Hepatocyte (in vitro differentiated cells): ENCODE results near the gene MARF1. TPM values are rescaled to one million over a fixed set of nuclear protein-coding genes. Genes with fewer than 3 reads are reported as not detected.
"Not testable (repeated sequence)": the region's sequence is repeated elsewhere in the genome, so short reads cannot be mapped to it uniquely, and the experiment has no call there.

ENCODE experiments used
- DNase-seq: peaks from one replicate; pipeline ENCODE4 v3.0.0-alpha.2; 2016; ENCODE audit warnings: low spot score
- H2AFZ ChIP-seq: fragments of 200-600 bp; sonication (generic); 2 replicates; pipeline ENCODE4 v1.6.0; 2016; ENCODE audit warnings: antibody characterized with exemption, mild to moderate bottlenecking
- H3K27ac ChIP-seq: fragments of 200-600 bp; sonication (generic); 2 replicates; pipeline ENCODE4 v1.5.1; 2016; ENCODE audit warnings: mild to moderate bottlenecking
- H3K27me3 ChIP-seq: fragments of 200-600 bp; sonication (generic); 2 replicates; pipeline ENCODE4 v1.6.1; 2016
- H3K36me3 ChIP-seq: fragments of 200-600 bp; sonication (generic); replicated peaks from 2 replicates; pipeline ENCODE4 v1.5.1; 2016; ENCODE audit warnings: low read depth; ENCODE audit not compliant: insufficient read depth
- H3K4me1 ChIP-seq: fragments of 200-600 bp; sonication (generic); 2 replicates; pipeline ENCODE4 v1.5.1; 2016; ENCODE audit warnings: mild to moderate bottlenecking, moderate library complexity; ENCODE audit not compliant: insufficient read depth
- H3K4me2 ChIP-seq: fragments of 200-600 bp; sonication (generic); 2 replicates; pipeline ENCODE4 v1.6.0; 2016
- H3K4me3 ChIP-seq: fragments of 200-600 bp; sonication (generic); 2 replicates; pipeline ENCODE4 v1.5.1; 2016; ENCODE audit warnings: mild to moderate bottlenecking
- H3K79me2 ChIP-seq: fragments of 200-600 bp; sonication (generic); 2 replicates; pipeline ENCODE4 v1.6.0; 2017; ENCODE audit warnings: mild to moderate bottlenecking
- H3K9me2 ChIP-seq: fragments of 200-600 bp; sonication (generic); replicated peaks from 2 replicates; pipeline ENCODE4 v1.6.0; 2017; ENCODE audit warnings: mild to moderate bottlenecking; ENCODE audit not compliant: insufficient read depth
- H3K9me3 ChIP-seq: fragments of 200-600 bp; sonication (generic); 2 replicates; pipeline ENCODE4 v1.5.1; 2016; ENCODE audit warnings: low read depth, mild to moderate bottlenecking
- H4K20me1 ChIP-seq: fragments of 200-600 bp; sonication (generic); 2 replicates; pipeline ENCODE4 v1.6.0; 2016; ENCODE audit warnings: mild to moderate bottlenecking; ENCODE audit not compliant: insufficient read depth, poor library complexity, severe bottlenecking
- EZH2 ChIP-seq: fragments of 200-600 bp; sonication (generic); IDR thresholded peaks from 2 replicates; pipeline ENCODE4 v1.6.1; 2016; ENCODE audit warnings: antibody characterized with exemption, mild to moderate bottlenecking, borderline replicate concordance
- EZH2phosphoT487 ChIP-seq: fragments of 200-600 bp; sonication (generic); IDR thresholded peaks from one replicate; pipeline ENCODE4 v1.6.1; 2018; ENCODE audit warnings: antibody characterized with exemption, mild to moderate bottlenecking, low read depth, moderate library complexity; ENCODE audit not compliant: unreplicated experiment, severe bottlenecking
- WGBS: methylation state at CpG from one replicate; pipeline ENCODE4 v1.1.6; 2016; ENCODE audit warnings: low lambda C conversion rate; ENCODE audit errors: missing lambda C conversion rate; 5-methylcytosine and 5-hydroxymethylcytosine counted together
- polyA plus RNA-seq: library from polyadenylated mRNA; unstranded; fragments of >200 nt; fragmentation: Nextera tagmentation; extraction: Ambion mirVana; gene quantifications from 2 replicates; pipeline ENCODE4 v1.2.1, GENCODE V29; 2016
- total RNA-seq: library from RNA; depleted of rRNA; stranded (reverse); fragments of >200 nt; gene quantifications from 2 replicates; pipeline ENCODE4 v1.2.3, GENCODE V29; 2014
- TF ChIP-seq, protein P1 (sequence below): fragments of 200-600 bp; sonication (generic); IDR thresholded peaks from 2 replicates; pipeline ENCODE4 v1.5.1; 2016; ENCODE audit warnings: antibody characterized with exemption, mild to moderate bottlenecking; ENCODE audit not compliant: poor library complexity

The MARF1 gene
- total and polyA plus RNA-seq, 2 experiments from 2014 or later: 7.0 to 15.5 TPM

DNA sequence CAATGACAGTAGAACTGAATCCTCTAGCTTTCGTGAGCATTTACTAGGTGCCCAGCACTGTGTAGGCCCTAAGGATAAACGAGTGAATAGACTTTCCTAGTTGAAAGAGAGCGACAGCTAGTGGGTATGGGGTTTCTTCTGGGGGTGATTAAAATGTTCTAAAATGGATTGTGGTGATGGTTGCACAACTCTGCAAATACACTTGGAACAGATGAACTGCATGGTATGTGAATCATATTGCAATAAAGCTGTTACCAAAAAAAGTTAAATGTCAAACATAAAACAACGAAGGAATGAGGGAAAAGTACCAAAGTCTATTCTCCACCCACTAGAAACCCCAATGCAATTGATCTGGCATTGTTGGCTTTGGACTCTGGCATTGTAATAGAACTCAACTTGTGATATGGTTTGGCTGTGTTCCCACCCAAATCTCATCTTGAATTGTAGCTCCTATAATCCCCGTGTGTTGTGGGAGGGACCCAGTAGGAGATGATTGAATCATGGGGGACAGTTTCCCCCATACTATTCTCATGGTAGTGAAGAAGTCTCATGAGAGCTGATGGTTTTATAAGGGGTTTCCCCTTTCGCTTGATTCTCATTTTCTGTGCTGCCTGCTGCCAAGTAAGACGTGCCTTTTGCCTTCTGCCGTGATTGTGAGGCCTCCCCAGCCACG is 70.5 kb downstream of the MARF1 start:
- Histone ChIP-seq H3K4me2 (no peak overlapping the region), H3K9me3 (no peaks in the 10 kb centered on the region), H3K27me3 (no peaks in the 10 kb centered on the region), H3K79me2 (no peaks in the 10 kb centered on the region), H3K9me2 (no peaks in the 10 kb centered on the region), H3K4me1 (no peaks in the 10 kb centered on the region), H4K20me1 (no peaks in the 10 kb centered on the region), H2AFZ (no peak overlapping the region), H3K4me3 (no peak overlapping the region), H3K36me3 (no peaks in the 10 kb centered on the region), H3K27ac (no peak overlapping the region)
- TF ChIP-seq, protein P1, sequence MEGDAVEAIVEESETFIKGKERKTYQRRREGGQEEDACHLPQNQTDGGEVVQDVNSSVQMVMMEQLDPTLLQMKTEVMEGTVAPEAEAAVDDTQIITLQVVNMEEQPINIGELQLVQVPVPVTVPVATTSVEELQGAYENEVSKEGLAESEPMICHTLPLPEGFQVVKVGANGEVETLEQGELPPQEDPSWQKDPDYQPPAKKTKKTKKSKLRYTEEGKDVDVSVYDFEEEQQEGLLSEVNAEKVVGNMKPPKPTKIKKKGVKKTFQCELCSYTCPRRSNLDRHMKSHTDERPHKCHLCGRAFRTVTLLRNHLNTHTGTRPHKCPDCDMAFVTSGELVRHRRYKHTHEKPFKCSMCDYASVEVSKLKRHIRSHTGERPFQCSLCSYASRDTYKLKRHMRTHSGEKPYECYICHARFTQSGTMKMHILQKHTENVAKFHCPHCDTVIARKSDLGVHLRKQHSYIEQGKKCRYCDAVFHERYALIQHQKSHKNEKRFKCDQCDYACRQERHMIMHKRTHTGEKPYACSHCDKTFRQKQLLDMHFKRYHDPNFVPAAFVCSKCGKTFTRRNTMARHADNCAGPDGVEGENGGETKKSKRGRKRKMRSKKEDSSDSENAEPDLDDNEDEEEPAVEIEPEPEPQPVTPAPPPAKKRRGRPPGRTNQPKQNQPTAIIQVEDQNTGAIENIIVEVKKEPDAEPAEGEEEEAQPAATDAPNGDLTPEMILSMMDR: no peak
- TF ChIP-seq EZH2phosphoT487 (no peak), EZH2 (no peak)
- no peak for DNase-seq
- 73% methylated on average over 9 of the region's 9 CpGs for WGBS

- 70% methylated on average over 6 of the region's 6 CpGs for WGBS
- H4K20me1 ChIP-seq: no peaks in the 10 kb centered on the region
- no peak overlapping the region for H3K4me2 ChIP-seq
- H3K9me3 ChIP-seq: no peaks in the 10 kb centered on the region
- no peaks in the 10 kb centered on the region for H3K79me2 ChIP-seq
- no peaks in the 10 kb centered on the region for H3K4me1 ChIP-seq
- H2AFZ ChIP-seq: no peak overlapping the region
- no peak for DNase-seq
- no peak for TF ChIP-seq EZH2phosphoT487
- TF ChIP-seq, protein P1: no peak
- TF ChIP-seq EZH2: no peak
- no peaks in the 10 kb centered on the region for H3K9me2 ChIP-seq
- no peaks in the 10 kb centered on the region for H3K27me3 ChIP-seq
- no peaks in the 10 kb centered on the region for H3K36me3 ChIP-seq
- no peak overlapping the region for H3K4me3 ChIP-seq
- H3K27ac ChIP-seq: no peak overlapping the region
Measured at GRCh38 chr16:15571557-15571956, 71.4 kb downstream of the MARF1 start.

DNA sequence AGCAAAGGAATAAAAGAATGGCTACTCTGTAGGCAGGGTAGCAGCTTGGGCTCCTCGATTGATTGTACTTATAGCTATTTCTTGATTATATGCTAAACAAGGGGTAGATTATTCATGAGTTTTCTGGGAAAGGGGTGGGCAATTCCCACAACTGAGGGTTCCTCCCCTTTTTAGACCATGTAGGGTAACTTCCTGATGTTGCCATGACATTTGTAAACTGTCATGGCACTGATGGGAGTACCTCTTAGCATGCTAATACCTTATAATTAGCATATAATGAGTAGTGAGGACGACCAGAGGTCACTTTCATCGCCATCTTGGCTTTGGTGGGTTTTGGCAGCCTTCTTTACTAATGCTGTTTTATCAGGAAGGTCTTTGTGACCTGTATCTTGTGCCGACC is 72.3 kb downstream of the MARF1 start:
- 84% methylated on average over 4 of the region's 4 CpGs for WGBS
- H3K4me2 ChIP-seq, H3K27me3 ChIP-seq, H3K4me1 ChIP-seq, H3K79me2 ChIP-seq, H2AFZ ChIP-seq, H4K20me1 ChIP-seq, H3K4me3 ChIP-seq, DNase-seq, H3K9me3 ChIP-seq, H3K9me2 ChIP-seq, H3K36me3 ChIP-seq, H3K27ac ChIP-seq: not testable (repeated sequence)

DNA sequence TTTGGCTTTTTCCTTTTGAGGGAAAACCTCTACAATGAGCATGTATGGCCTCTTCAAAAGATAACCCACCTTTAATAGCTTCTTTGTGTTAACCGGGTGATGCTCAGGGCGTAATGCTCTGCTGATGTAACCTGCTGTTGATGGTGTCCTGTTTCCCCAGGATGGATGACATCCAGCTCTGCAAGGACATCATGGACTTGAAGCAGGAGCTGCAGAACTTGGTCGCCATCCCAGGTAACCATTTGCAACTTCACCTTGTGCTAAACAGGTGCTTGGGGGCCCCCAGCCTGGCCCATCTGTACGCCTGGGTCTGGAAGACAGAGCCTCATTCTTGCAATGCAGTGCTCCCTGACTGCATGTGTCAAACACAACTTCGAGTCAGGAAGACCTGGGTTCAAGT is 75.1 kb downstream of the MARF1 start:
- 95% methylated on average over 5 of the region's 5 CpGs for WGBS
- no peak overlapping the region for H3K4me3 ChIP-seq

More for the DNA sequence above, 75.1 kb downstream of the MARF1 start:
- H3K36me3 ChIP-seq: no peaks in the 10 kb centered on the region
- H3K4me1 ChIP-seq: no peaks in the 10 kb centered on the region
- no peaks in the 10 kb centered on the region for H3K79me2 ChIP-seq
- TF ChIP-seq EZH2phosphoT487 (no peak), EZH2 (no peak)
- TF ChIP-seq, protein P1: no peak
- no peaks in the 10 kb centered on the region for H3K27me3 ChIP-seq
- no peaks in the 10 kb centered on the region for H4K20me1 ChIP-seq
- no peak for DNase-seq
- no peak overlapping the region for H2AFZ ChIP-seq
- no peak overlapping the region for H3K27ac ChIP-seq
- H3K4me2 ChIP-seq: no peak overlapping the region
- no peaks in the 10 kb centered on the region for H3K9me2 ChIP-seq
- no peaks in the 10 kb centered on the region for H3K9me3 ChIP-seq
